Memory B cell (primary cell): ENCODE measurements around the gene COX6B2.

Experiments used
- ATAC-seq: fragments of 150-1000 bp; cut with Tn5 transposase; 2 replicates; pipeline ENCODE4 v1.10.0; 2021; ENCODE audit warnings: low read depth, mild to moderate bottlenecking, moderate library complexity
- DNase-seq, 2 donors: peaks; one replicate each; pipeline ENCODE4 v3.0.0; 2022; ENCODE audit warnings: low spot score in 2 of 2
- H3K27ac Mint-ChIP-seq: one replicate; pipeline ENCODE4 v1.8.0; 2022; ENCODE audit warnings: mild to moderate bottlenecking, moderate library complexity, mixed read lengths
- H3K27me3 Mint-ChIP-seq: one replicate; pipeline ENCODE4 v1.8.0; 2022; ENCODE audit warnings: mixed read lengths
- H3K36me3 Mint-ChIP-seq: one replicate; pipeline ENCODE4 v1.8.0; 2022; ENCODE audit warnings: mild to moderate bottlenecking, mixed read lengths
- H3K4me1 Mint-ChIP-seq: one replicate; pipeline ENCODE4 v1.8.0; 2022; ENCODE audit warnings: mixed read lengths
- H3K4me3 Mint-ChIP-seq: one replicate; pipeline ENCODE4 v1.8.0; 2022; ENCODE audit warnings: mild to moderate bottlenecking, moderate library complexity, mixed read lengths
- H3K9me3 Mint-ChIP-seq: one replicate; pipeline ENCODE4 v1.8.0; 2022; ENCODE audit warnings: mixed read lengths

Gene COX6B2

GRCh38 chr19:55386493-55386971 is 32.0 kb upstream of the COX6B2 start:
- Mint-ChIP-seq H3K36me3 (peaks cover 16% of the 10 kb centered on the region), H3K4me1 (peaks cover 53% of the 10 kb centered on the region), H3K4me3 (peak overlapping the region; percentile 100), H3K27ac (peak overlapping the region; percentile 98), H3K9me3 (no peaks in the 10 kb centered on the region), H3K27me3 (no peaks in the 10 kb centered on the region)
- no peak for DNase-seq
- ATAC-seq = no peak

- Mint-ChIP-seq H3K27me3 (no peaks in the 10 kb centered on the region), H3K4me3 (peak within 1 kb of the TSS; percentile 100), H3K9me3 (no peaks in the 10 kb centered on the region), H3K36me3 (peaks cover 18% of the 10 kb centered on the region), H3K27ac (peak within 1 kb of the TSS; percentile 98), H3K4me1 (peaks cover 53% of the 10 kb centered on the region)
- DNase-seq = peak; percentile 98
- peak; percentile 78 for ATAC-seq
Observed at GRCh38 chr19:55385724-55386492, 31.4 kb upstream of the COX6B2 start, which contains the start of gene RPL28. RPL28 (plus strand) TSS chr19:55385932; CDS start chr19:55386358, 426 bp downstream.

- H3K9me3 Mint-ChIP-seq = no peaks in the 10 kb centered on the region
- peaks cover 13% of the 10 kb centered on the region for H3K36me3 Mint-ChIP-seq
- ATAC-seq (peak; percentile 66), DNase-seq (peak; percentile 87 to 89)
- H3K4me3 Mint-ChIP-seq = peak overlapping the region; percentile 100
- peaks cover 47% of the 10 kb centered on the region for H3K4me1 Mint-ChIP-seq
- H3K27ac Mint-ChIP-seq = peak overlapping the region; percentile 98
- no peaks in the 10 kb centered on the region for H3K27me3 Mint-ChIP-seq
Observed at GRCh38 chr19:55384920-55385723, 30.6 kb upstream of the COX6B2 start.

GRCh38 chr19:55384131-55384919 is 29.8 kb upstream of the COX6B2 start, which contains the start of gene TMEM238:
TMEM238 (minus strand) TSS chr19:55384292; CDS start chr19:55384259, 33 bp downstream.
- peak within 1 kb of the TSS; percentile 100 for H3K4me3 Mint-ChIP-seq
- peaks cover 11% of the 10 kb centered on the region for H3K36me3 Mint-ChIP-seq
- H3K27ac Mint-ChIP-seq = peak within 1 kb of the TSS; percentile 98
- H3K9me3 Mint-ChIP-seq = no peaks in the 10 kb centered on the region
- DNase-seq (peak in 1 of 2 donors; percentile 68), ATAC-seq (peak; percentile 12)
- peaks cover 41% of the 10 kb centered on the region for H3K4me1 Mint-ChIP-seq
- H3K27me3 Mint-ChIP-seq = no peaks in the 10 kb centered on the region

GRCh38 chr19:55383279-55384130 is 29.0 kb upstream of the COX6B2 start:
- Mint-ChIP-seq H3K4me3 (peak overlapping the region; percentile 84), H3K27me3 (no peaks in the 10 kb centered on the region), H3K27ac (peak overlapping the region; percentile 55), H3K36me3 (peaks cover 10% of the 10 kb centered on the region), H3K9me3 (no peaks in the 10 kb centered on the region), H3K4me1 (peaks cover 36% of the 10 kb centered on the region)
- ATAC-seq = peak; percentile 9
- DNase-seq = no peak

- Mint-ChIP-seq H3K4me1 (peaks cover 30% of the 10 kb centered on the region), H3K4me3 (peak overlapping the region; percentile 84)
Observed at GRCh38 chr19:55382522-55383054, 28.1 kb upstream of the COX6B2 start.

GRCh38 chr19:55382013-55382412 is 27.5 kb upstream of the COX6B2 start:
- Mint-ChIP-seq H3K27ac (no peak overlapping the region), H3K4me3 (peak overlapping the region; percentile 84), H3K27me3 (peaks cover 2% of the 10 kb centered on the region), H3K9me3 (no peaks in the 10 kb centered on the region), H3K36me3 (peaks cover 10% of the 10 kb centered on the region), H3K4me1 (peaks cover 27% of the 10 kb centered on the region)
- no peak for DNase-seq
- no peak for ATAC-seq

More at GRCh38 chr19:55382522-55383054, 28.1 kb upstream of the COX6B2 start:
- no peak overlapping the region for H3K27ac Mint-ChIP-seq
- peaks cover 10% of the 10 kb centered on the region for H3K36me3 Mint-ChIP-seq
- ATAC-seq (no peak), DNase-seq (no peak)
- H3K27me3 Mint-ChIP-seq = peaks cover 2% of the 10 kb centered on the region
- no peaks in the 10 kb centered on the region for H3K9me3 Mint-ChIP-seq

GRCh38 chr19:55379174-55379573 is 24.7 kb upstream of the COX6B2 start:
- Mint-ChIP-seq H3K27me3 (peaks cover 11% of the 10 kb centered on the region), H3K36me3 (peaks cover 8% of the 10 kb centered on the region), H3K9me3 (no peaks in the 10 kb centered on the region), H3K27ac (no peak overlapping the region), H3K4me3 (no peak overlapping the region), H3K4me1 (peaks cover 13% of the 10 kb centered on the region)
- no peak for ATAC-seq
- DNase-seq = no peak

- Mint-ChIP-seq H3K9me3 (no peaks in the 10 kb centered on the region), H3K36me3 (peaks cover 8% of the 10 kb centered on the region), H3K4me1 (peaks cover 13% of the 10 kb centered on the region), H3K4me3 (no peak overlapping the region), H3K27ac (no peak overlapping the region), H3K27me3 (peaks cover 18% of the 10 kb centered on the region)
- ATAC-seq (no peak), DNase-seq (no peak)
Observed at GRCh38 chr19:55377356-55378131, 23.0 kb upstream of the COX6B2 start.

GRCh38 chr19:55376241-55376933 is 21.9 kb upstream of the COX6B2 start, which contains the start of gene TMEM190:
TMEM190 (plus strand) TSS chr19:55376826; CDS start chr19:55376854, 28 bp downstream.
- Mint-ChIP-seq H3K4me3 (no peak within 1 kb of the TSS), H3K27me3 (peaks cover 24% of the 10 kb centered on the region)

GRCh38 chr19:55373993-55374757 is 19.7 kb upstream of the COX6B2 start:
- Mint-ChIP-seq H3K4me3 (no peak overlapping the region), H3K4me1 (peaks cover 14% of the 10 kb centered on the region), H3K27ac (no peak overlapping the region), H3K9me3 (no peaks in the 10 kb centered on the region), H3K27me3 (peaks cover 36% of the 10 kb centered on the region), H3K36me3 (peaks cover 2% of the 10 kb centered on the region)
- no peak for ATAC-seq
- peak in 1 of 2 donors; percentile 18 for DNase-seq

More at GRCh38 chr19:55376241-55376933, 21.9 kb upstream of the COX6B2 start, which contains the start of gene TMEM190:
- ATAC-seq (no peak), DNase-seq (no peak)
- Mint-ChIP-seq H3K36me3 (peaks cover 3% of the 10 kb centered on the region), H3K4me1 (peaks cover 7% of the 10 kb centered on the region), H3K9me3 (no peaks in the 10 kb centered on the region), H3K27ac (no peak within 1 kb of the TSS)
